OCI-LY7 (cell line): ENCODE measurements around the gene NCKAP5.

Experiments
- CTCF ChIP-seq: fragments of 200-600 bp; sonication (generic); conservative IDR thresholded peaks from 2 replicates; pipeline ENCODE4 v1.5.1; 2014; ENCODE audit warnings: mild to moderate bottlenecking, antibody characterized with exemption, low read length, moderate library complexity, mixed read lengths
- EZH2phosphoT487 ChIP-seq: fragments of 200-600 bp; sonication (generic); IDR thresholded peaks from 2 replicates; pipeline ENCODE4 v1.6.1; 2018; ENCODE audit warnings: low read depth, borderline replicate concordance, mild to moderate bottlenecking, mixed run types, antibody characterized with exemption, low read length, moderate library complexity, mixed read lengths

GRCh38 chr2:133418021-133418420 lies 150.2 kb downstream of the NCKAP5 start:
- no peak for TF ChIP-seq CTCF
- no peak for TF ChIP-seq EZH2phosphoT487
